GM19238 (cell line): ENCODE results near the gene SLC26A6.

Experiments
- DNase-seq: peaks from one replicate; pipeline ENCODE4 v3.0.0; 2011; ENCODE audit warnings: low spot score; ENCODE audit not compliant: insufficient read length

SLC26A6 gene

GRCh38 chr3:48599509-48600285 is 35.6 kb downstream of the SLC26A6 start:
- DNase-seq, result no peak

GRCh38 chr3:48599077-48599501 is 36.2 kb downstream of the SLC26A6 start:
- DNase-seq, result no peak

GRCh38 chr3:48598323-48599076 is 36.8 kb downstream of the SLC26A6 start:
- no peak for DNase-seq

- no peak for DNase-seq
These were observed 37.9 kb downstream of the SLC26A6 start for GRCh38 chr3:48597408-48597800.

GRCh38 chr3:48596676-48597407 is 38.4 kb downstream of the SLC26A6 start:
- DNase-seq, result no peak

- DNase-seq, result no peak
These were observed 39.1 kb downstream of the SLC26A6 start for GRCh38 chr3:48596157-48596556.

- DNase-seq, result no peak
These were observed 39.6 kb downstream of the SLC26A6 start for GRCh38 chr3:48595526-48596121.

GRCh38 chr3:48595075-48595525 is 40.2 kb downstream of the SLC26A6 start, which contains the start of gene COL7A1:
COL7A1 (minus strand) TSS chr3:48595329; CDS start chr3:48595159, 170 bp downstream.
- no peak for DNase-seq

- DNase-seq, result no peak
These were observed 40.7 kb downstream of the SLC26A6 start for GRCh38 chr3:48594417-48595049.

- no peak for DNase-seq
These were observed 41.9 kb downstream of the SLC26A6 start for GRCh38 chr3:48593337-48593736.

- no peak for DNase-seq
These were observed 42.7 kb downstream of the SLC26A6 start for GRCh38 chr3:48592519-48593087.

- DNase-seq, result no peak
These were observed 43.3 kb downstream of the SLC26A6 start for GRCh38 chr3:48591886-48592518.

- DNase-seq, result no peak
These were observed 43.8 kb downstream of the SLC26A6 start for GRCh38 chr3:48591436-48591835.

GRCh38 chr3:48588230-48588629 is 47.0 kb downstream of the SLC26A6 start:
- no peak for DNase-seq

GRCh38 chr3:48587686-48588085 is 47.6 kb downstream of the SLC26A6 start:
- no peak for DNase-seq

GRCh38 chr3:48585411-48585810 is 49.9 kb downstream of the SLC26A6 start:
- no peak for DNase-seq

GRCh38 chr3:48584836-48585235 is 50.4 kb downstream of the SLC26A6 start:
- DNase-seq, result no peak

GRCh38 chr3:48581621-48582481 is 53.4 kb downstream of the SLC26A6 start:
- DNase-seq, result no peak

GRCh38 chr3:48576647-48577046 is 58.6 kb downstream of the SLC26A6 start:
- DNase-seq, result no peak
